ENCODE results near the gene SRC.

The SRC gene

DNA sequence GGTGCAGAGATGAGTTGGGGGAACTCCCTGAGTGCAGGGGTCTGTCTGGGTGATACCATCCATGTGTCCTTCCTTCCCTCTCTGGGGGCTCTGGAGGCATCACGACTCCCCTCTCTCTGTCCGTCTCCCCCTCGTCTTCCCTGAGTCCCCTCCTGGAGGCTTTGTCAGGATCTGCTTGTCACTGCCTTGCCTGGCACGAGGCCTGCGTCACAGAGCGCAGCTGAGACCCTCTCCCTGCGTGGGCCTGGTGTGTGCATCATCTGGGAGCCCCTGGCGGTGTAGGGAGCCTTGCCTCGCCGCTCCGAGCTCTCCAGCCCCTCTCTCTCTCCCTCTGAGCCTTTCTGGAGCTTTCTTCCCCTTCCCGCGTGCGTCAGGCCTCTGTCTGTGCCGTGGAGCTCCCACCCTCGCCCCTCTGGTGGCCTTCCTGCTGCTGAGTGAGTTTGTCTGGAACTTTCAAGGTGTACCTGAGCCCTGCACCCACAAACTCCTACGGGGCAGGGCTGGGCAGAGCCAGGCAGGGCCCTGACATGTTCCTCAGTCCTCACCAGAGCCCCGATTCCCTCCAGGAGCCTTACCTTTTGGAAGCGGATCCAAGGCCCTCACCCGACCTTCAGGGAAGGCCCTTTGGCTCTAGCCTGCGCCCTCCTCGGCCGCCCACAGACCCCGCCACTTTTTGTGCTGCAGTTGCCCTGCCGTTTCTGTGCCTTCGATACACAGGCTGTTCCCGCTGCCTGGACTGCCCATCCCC lies 70.3 kb downstream of the SRC start:
- DNase-seq = no peak

DNA sequence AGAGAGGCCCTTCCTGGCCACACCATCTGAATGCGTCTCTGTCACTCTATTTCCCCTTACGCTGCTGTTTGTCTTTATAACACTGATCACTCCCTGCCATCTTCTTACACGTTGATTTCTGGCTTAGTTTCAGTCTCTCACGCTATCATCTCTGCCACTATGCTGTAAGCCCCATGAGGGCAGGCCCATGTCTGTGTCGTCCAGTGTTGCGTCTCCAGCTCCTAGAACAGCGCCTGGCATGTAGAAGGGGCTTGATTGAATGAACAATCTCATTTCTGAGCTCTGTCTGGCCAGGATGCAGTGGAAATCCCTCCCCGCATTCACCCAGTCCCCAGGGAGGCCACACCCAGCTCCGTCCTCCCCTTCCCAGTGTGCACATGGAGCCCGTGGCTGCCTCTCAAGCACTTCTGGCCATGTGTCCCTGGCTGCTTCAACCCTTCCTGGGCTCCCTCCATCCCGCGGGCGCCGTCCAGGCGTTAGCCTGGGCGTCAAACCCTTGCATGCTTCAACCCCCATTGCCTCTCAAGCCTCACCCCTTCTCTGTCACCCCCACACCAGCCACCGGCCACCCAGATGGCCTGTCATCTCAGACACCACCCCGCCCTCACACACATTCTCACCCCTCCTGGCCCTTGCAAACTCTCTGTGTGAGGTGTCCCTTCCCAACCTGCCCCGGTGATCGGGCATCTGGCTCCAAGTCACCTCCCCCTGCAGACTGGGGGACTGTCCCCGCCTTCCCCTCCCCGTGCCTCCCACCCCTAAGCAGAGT lies 71.1 kb downstream of the SRC start:
- no peak for DNase-seq

DNA sequence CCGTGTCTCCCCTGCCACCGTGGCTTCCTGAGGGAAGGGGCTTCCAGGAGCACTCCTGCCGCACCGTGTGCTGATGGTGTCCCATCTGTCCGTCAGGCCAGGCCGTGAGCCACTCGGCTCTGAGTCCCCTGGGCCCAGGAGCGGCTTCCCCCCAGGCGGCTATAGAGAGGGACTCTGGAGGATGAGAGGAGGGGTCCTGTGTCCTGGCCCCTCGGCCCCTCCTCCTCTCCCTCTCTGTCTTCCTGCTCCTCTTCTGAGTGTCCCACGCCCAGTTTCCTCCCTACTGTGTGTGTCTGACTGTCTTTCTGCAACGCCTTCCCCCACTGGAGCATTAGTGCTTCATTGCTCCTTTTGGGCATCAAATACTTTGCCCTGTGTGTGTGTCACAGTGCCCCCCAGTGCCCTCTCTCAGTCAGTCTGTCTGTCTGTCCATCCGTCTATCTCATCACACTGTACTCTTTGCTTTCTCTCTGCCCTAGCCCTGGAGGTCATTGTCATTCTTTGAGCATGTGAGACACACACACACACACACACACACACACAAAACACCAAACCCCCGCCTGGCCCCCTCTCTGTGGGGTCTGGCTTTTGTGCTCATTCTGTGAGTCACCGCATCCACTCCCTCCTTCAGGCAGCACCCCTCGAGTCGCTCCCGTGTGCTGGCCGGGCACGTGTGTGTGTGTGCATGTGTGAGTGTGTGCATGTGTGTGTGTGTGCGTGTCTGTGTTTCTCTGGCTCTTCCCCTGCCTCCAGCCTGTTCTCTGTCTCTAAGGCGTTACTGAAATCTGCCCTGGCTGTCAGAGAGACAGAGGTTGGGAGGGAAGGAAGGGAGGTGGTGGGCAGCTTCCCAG lies 71.9 kb downstream of the SRC start:
- DNase-seq = no peak

DNA sequence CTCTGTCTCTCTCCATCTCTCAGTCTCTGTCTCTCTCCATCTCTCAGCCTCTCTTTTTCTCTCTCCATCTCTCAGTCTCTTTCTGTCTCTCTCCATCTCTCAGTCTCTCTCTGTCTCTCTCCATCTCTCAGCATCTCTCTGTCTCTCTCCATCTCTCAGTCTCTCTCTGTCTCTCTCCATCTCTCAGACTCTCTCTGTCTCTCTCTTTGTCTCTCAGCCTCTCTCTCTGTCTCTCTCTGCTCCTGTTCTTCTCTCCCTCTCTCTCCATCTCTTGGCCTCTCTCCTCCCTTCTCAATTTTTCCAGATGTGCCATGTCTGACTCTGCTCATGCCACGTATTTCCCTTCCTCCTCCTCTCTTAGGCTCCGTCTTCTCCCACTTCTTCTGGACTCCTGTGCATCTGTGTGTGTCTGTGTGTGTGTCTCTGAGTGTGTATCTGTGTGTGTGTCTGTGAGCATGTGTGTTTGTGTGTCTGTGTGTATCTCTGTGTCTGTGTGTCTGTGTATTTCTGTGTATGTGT lies 72.7 kb downstream of the SRC start:
- no peak for DNase-seq

DNA sequence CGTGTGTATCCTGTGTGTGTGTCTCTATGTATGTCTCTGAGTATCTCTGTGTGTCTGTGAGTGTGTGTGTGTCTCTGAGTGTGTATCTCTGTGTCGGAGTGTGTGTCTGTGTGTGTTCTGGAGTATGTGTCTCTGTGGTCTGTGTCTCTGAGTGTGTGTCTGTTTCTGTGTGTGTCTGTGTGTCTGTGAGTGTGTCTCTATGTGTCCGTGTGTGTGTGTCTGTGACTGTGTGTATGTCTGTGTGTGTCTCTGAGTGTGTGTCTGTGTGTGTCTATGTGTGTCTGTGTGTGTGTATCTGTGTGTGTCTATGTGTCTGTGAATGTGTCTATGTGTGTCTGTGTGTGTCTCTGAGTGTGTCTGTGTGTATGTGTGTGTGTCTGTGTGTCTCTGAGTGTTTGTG lies 73.4 kb downstream of the SRC start:
- DNase-seq = no peak

DNA sequence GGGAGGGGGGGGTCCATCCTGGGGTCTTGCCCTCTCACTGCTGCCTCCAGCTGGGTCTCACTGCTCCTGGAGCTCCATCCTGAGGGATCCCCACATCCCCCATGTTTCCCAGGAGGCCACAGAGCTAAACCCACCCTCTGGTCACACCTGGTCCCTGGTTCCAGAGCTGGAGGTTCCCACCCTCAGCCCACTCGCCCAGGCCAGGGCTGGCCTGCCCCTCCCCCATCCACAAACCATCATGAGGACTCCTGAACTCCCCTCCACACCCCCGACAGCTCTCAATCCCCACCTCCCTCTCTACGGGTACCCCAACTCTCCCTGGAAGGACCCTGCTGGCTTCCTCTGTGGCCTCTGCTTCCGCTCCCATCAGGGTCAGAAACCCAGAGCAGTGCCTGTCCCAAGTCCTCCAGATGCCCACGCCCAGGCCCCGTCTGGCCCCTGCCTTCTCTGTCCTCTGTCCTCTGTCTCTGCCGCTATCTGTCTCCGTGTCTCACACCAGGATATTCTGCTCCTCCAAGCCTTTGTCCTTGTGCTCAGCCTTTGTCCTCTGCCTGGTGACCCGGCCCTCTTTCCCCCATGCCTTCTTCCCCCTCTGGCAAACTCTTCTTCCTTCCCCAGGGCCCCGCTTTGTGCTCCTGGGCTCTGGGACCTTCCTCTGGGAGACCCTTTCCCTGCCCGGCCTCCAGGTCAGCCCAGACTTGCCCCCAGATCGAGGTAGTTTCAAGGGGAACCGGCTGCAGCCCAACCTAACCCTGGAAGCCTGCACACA lies 74.0 kb downstream of the SRC start:
- DNase-seq = no peak

DNA sequence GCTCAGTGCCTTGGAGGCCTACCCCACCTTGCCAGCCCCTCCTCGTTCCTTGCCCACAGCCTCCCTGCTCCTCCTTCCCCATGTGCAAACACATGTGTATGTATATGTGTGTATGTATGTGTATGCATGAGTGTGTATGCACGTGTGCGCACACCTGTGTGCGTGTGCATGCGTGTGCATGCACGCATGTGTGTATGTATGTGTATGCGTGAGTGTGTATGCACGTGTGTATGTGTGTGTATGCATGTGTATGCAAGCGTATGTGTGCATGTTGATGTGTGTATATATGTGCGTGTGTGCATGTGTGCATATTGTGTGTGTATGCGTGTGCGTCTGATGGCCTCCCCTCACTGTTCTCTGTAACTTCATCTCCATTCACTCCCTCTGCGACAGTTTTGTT lies 74.7 kb downstream of the SRC start:
- no peak for DNase-seq

DNA sequence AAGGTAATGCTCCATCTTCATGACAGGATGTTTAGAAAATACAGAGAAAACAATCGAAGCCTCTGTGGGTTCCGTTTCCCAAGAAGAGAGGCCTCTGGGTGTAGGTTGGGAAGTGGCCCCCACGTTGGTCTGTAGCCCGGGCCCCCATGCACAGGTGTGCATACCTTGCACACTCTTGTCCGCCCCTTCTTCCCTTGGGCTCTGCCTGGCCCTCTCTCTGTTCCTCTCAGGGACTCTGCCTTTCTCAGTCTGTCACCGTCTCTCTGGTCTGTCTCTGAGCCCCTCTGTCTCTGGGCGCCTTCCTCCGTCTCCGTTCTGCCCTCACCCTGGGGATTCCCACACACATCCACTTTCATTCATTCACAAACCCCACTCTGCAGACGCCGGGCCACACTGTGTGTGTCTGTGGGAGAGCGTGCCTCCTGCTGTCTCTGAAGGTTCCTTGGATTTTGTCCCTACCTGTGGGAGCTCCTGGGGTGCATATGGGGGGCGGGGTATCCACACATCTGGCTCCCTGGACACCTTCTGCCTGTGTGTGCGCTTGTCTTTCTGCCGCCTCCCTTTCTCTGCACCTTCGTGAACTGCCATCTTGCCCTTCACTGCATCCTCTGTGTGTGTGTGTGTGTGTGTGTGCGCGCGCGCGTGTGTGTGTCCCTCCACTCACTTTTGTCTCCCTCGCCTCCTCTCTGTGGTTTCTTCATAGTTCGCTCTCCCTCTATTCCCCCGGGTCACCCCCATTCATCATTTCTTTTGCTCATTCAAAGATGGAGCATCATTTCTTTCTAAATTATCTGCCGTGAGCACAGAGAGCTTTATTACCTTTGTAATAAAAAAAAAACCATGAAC lies 75.3 kb downstream of the SRC start:
- no peak for DNase-seq

DNA sequence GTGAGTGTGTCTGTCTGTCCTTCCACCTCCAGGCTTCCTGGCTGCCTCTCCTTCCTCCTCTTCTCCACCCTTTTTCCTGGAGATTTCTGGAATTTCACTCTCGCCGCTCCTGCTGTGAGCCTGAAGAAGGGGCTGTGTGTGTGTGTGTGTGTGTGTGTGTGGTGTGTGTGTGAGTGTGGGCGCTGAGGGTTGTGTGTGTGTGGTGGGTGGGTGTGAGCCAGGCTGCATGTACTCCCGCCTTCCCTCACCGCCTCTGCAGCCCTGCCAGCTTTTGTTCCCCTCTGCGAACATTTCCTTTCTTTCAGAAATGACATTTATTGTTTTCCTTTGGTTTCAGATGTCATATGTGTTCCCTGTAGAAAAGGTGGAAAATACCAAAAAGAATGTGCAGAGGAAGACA lies 76.0 kb downstream of the SRC start:
- no peak for DNase-seq

DNA sequence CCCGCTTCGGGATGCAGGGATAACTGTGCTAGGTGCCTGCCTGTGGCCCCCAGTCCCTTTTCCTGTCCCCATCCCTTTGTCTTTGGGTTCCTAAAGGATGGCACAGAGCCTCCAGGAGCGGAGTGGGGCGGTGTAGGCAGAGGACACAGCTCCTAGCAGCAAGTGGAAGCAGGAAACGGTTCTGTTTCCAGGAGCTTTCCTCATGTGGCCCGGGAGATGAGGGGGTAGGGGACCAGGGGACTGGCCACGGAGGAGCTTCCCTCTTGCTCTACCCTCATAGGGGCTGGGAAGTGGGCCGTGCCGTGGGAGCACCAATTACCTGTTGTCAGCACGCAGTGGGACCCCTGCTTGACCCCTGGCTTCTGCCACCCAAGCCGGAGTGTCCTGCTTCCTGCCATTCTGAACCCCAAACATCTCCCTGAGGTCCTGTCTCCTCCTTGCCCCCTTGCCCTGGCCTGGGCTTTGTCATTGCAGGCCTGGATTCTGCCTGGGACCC lies 76.9 kb downstream of the SRC start:
- DNase-seq = no peak

DNA sequence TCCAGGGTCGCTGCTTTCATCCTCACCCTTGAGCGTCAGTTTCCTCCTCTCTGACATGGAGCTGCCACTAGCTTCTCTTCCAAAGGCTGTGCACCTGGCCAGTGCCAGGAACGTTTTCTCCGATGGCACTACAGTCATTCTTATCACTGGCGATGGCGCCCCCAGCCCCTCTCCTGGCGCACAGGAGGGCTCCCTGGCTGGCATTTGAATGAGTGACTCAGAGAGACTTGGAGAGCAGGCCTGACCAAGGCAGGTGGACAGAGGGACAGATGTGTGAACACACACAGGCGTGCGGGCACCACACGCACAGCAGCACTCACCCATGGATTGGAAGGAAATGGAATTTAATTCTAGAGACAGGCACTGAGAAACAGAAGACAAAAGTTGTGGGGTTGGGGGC lies 77.6 kb downstream of the SRC start:
- DNase-seq = no peak

DNA sequence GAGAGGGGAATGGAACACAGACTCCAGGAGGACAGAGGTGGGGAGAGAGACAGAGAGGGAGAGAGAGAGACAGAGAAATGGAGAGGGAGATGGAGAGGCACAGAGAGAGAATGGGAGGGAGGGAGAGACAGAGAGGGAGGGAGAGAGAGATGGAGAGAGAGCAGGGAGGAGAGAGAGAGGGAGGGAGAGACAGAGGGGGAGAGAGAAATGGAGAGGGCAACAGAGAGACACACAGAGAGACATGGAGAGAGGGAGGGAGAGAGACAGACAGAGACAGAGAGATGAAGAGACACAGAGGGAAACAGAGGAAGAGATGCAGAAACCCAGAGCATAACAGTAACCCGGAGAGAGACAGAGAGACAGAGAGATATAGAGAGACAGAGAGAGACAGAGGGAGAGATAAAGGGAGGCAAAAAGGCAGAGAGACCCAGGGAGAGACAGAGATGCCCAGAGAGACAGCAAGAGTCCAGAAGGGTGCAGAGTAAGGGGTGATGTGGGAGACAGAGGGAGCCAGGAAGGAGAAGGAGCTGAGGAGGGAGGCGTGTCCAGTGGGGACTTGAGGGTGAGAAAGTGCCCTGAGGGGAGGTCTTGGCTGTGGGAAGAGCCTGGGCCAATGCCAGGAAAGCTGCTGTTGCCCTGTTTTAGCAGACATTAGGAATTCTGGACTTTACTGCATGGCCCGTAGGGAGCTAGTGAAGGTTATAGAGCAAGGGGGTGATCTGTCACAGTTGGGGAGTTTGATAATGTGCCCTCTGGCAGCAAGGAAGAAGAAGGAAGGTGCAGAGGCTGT lies 78.3 kb downstream of the SRC start:
- no peak for DNase-seq

DNA sequence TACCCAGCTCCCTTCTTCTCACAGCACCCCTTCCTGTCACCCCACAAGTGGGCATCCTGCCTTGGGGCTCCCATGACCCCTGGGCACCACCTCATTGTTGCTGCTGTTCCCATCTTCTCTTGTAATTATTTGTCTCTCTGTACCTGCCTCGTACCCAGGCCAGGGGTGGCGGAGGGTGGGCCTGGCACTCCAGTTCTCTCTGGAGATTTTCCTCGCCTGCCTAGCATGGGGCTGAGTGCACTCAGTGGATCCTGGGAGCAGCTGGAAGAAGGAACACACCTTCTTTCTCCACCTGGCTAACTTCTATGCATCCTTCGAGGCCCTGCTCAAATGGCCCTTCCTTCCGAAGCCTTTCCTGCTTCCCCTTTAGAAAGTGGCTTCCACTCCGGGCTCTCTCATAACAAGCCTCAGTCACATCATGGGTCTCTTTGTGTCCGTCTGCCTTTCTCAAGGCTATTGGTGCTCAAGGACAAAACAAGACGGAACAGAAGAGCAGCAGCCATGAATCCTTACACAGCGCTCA lies 79.2 kb downstream of the SRC start:
- DNase-seq = no peak

DNA sequence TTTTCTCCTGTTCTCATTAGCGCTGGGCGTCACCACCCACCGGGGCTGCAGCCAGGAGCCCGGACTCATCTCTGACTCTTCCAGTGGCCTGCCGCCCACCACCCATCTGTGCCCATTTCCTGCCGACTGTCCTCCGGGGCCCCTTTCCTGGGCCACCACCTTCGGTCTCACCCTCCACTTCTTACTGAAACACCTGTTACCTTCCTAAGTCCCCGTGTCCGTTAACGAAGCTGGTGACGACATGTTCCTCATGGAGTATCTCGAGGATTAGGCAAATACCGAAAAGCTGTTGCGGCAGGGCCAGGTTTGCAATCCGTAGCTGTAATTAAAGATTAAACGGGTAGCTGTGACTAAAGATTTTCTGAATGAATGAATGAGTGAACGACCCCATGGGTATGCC lies 80.2 kb downstream of the SRC start:
- no peak for DNase-seq

DNA sequence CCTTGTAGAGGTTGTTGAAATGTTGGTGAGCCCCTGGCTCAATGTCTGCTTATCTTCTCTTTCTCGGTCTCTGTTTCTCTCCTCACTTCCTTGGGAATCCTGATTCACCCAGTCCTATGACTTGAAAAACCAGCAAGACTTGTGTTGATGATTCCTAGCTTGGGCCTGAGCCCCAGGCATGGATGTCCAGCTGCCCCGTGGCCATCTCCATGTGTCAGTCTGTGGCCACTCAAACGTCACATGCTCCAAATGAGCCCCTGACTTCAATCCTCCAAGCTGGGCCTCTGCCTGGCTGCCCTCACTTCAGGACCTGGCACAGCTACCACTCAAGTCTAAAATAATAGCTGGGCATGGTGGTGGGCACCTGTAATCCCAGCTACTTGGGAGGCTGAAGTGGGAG lies 81.0 kb downstream of the SRC start:
- no peak for DNase-seq

DNA sequence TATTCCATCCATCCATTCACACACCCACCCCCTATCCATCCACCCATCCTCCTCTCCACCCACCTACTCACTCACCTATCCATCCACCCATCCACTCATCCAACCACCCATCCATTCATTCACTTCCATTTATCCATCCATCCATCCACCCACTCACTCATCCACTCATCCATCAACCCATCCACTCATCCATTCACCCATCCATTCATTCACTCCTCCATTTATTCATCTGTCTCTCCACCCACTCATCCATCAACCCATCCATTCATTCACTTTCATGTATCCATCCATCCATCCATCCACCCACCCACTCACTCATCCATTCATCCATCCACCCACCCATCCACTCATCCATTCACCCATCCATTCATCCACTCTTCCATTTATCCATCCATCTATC lies 84.1 kb downstream of the SRC start:
- no peak for DNase-seq

DNA sequence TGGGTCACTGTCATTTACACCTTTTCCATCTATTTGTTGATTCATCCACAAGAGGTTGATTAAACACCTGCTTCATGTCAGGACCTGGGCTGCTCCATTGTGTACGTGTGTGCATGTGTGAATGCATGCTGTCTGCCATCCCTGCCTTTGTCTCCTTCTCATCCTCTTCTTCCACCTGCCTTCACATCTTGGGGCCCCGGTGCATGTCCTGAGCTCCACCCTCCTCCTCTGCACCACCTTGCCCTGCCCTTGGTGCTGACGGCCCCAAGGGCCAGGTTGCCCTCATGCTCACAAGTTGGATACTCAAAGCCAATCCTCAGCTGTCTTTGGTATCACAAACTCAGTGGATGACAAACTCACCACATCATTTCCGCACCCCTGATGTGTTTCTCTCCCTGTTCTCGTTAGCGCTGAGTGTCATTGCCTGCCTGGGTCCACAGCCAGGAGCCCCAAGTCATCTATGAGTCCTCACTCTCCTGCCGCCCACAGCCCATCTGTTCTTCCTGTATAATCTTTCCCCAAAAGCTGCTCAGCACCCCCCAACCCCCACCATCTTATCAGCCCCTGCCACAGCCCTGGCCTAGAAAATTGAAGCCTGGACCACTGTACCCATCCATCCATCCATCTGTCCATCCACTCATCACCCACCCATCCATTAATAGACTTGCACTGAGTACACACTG lies 85.0 kb downstream of the SRC start:
- DNase-seq = no peak

DNA sequence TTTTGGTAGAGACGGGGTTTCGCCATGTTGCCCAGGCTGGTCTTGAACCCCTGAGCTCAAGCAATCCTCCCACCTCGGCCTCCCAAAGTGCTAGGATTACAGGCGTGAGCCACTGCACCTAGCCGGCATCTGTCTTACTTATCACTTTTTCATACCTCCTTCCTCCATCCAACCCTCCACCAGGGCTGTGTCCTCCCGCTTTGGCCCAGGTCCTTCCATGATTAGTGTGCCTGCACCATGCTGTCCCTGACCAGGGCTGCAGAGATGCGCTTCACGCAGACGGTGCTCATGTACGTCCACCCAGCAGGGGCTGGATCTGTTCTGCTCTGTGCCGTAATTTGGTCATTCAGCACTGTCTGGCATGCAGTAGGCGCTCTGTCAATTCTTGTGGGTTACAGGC lies 85.8 kb downstream of the SRC start:
- DNase-seq = no peak

DNA sequence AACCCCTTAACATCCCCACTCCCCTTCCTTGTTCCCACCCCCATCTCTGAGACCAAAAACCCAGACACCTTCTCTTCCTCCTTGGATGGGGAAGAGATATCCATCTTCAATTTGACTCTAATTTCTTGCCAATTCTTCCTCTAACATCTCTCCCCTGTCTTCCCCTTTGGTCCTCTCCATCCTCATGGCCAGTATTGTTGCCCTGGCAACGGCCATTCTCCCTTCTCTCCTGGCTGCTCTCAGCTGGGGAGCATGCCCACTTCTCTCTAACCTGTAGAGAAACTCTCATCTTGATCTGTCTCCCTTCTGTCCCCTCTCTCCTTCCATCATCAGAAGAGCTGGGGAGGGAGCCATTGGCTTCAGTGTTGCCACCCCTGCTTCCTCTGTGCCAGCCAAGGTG lies 86.7 kb downstream of the SRC start:
- no peak for DNase-seq

DNA sequence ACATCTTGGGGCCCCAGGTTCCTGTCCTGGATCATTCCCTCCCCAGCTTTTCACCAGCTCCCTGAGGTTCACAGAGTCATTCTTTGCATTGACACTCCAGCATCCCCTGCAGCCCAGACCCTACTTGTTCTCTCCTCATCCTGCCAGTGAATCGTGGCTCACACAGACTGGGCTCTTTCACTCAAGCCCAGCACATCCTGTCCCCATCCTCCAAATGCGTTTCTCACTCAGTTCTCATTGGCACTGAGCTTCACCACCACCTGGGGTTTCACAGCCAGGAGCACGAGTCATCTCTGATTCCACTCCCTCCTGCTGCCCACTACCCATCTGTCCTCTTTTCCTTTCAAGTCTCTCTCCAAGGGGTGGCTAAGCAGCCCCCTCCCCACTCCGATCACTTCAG lies 89.7 kb downstream of the SRC start:
- DNase-seq = no peak
